NCI-H1105 treated with DMSO at 0.1 percent for 48 hours (cell line): ENCODE data around the gene RINL.

ENCODE experiments used
- DNase-seq: peaks from one replicate; lab custom pipeline; 2025; lab: John Stamatoyannopoulos, UW

Gene RINL, protein sequence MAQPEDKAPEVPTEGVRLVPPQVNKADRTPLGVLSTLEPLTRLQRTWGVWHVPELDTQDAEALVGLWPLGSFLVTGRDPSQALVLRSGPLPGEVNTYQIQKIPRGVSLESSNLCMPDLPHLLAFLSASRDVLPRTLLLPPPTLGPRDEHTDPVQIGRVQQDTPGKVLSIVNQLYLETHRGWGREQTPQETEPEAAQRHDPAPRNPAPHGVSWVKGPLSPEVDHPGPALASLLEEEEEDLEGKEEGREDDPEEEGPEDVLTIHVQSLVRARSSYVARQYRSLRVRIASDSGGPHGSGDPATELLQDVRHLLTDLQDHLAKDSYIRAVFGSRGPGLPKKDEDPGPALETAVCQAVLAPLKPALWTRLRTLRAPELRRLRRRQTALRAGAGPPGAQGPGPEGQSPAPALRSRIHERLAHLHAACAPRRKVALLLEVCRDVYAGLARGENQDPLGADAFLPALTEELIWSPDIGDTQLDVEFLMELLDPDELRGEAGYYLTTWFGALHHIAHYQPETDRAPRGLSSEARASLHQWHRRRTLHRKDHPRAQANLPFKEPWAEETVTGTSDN

DNA sequence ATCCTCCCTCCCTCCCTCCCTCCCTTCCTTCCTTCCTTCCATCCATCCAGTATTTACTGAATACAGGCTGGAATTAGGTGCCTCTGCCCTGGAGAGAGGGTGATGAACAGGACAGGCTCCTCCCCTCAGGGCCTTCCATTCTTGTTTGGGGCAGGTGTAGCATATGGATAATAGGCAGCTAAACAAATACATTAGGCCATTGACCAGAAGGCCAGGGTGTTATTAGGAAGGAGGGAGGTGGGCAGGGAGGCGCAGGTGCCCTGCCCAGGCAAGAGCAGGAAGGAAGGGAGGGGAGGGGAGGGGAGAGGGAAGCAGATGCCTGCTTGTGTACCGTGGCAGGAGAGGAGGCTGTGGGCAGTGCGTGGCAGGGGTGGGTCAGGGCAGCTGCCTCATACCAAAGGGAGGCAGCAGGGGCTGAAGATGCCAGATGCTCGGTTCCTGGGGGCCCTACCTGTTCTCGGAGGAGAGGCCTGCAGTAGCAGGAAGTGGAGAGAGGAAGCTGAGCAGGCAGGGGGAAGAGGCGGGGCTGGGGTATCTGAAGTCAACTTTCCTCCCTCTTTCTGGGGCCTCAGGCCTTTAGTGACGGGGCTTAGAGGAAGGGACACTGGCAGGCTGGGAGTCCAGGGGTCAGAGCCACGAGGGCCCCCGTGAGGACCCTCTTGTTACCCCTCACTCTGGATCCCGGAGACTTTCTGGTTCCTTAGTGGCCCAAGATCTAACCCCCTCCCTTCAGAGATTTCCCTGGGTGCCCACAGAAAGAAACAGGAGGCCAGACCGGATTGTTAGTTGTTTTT lies at the start of gene RINL:
TSS of gene RINL (minus strand) at position 495 of the 794 bp plus-strand sequence. CDS start 1,533 bp downstream, outside the sequence.
- peak; percentile 92 for DNase-seq

DNA sequence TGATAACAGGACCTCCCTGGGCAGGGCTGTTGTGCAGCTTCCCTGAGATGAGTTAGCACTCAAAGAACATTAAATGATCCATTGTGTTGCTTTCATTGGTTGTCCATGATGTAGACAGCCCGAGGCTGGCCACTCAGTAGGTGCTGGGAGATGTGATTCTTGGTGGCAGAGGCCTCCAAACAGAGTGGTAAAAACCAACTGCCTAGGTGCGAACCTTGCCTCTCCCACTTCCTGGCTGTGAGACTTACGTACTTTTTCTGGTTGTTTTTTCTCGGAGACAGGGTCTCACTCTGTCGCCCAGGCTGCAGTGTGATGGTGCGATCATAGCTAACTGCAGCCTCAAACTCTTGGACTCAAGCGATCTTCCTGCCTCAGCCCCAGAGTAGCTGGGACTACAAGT lies 46.3 kb upstream of the RINL start:
- DNase-seq: no peak

DNA sequence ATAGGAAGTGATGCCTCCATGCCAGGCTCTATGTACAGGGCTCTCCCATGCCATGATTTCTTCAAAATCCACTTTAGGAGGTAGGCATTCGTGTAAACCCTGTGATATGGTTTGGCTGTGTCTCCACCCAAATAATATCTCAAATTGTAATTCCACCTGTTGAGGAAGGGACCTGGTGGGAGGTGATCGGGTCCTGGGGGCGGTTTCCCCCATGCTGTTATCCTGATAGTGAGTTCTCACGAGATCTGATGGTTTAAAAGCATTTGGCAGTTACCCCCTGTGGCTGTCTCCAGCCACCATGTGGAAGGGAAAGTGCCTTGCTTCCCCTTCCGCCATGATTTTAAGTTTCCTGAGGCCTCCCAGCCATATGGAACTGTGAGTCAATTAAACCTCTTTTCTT lies 44.4 kb upstream of the RINL start:
- DNase-seq: no peak

DNA sequence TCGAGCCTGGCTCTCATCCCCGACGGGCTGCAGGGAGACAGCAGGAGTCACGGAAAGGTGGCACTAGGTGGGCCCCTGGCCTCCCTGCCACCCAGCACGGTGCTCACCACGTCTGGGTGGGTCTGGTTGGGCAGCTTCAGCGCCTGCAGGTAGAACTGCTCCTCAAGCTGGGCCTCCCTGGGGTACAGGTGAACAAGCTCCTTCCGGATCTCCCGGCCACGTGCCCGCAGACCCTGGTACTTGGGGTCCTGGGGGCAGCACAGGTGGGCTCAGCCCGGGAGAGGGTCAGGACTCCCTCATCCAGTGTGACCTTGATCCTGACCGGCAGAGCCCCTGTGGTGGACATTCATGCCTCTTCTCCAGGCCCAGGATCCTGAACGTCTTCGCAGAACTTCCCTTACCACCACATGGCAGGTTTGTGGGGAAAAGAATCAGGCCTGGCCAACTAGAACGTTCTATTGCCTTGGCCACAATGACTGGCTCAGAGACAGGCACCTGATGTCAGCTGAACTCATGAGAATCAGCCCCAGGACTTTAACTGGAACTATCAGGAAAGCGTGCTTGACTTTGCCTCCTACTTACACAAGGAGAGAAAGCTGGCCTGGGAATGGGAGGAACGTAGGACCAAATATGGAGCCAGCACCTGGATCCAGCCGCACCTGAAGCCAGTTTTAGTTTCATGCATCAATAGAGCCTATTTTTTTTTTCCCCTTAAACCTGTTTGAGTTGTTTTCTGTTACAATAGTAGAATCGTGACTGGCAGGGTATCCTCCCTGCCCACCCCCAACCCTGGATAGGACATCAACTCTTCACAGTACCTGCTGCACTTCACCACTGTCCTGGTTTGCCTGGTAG lies 43.6 kb upstream of the RINL start:
- DNase-seq: no peak

DNA sequence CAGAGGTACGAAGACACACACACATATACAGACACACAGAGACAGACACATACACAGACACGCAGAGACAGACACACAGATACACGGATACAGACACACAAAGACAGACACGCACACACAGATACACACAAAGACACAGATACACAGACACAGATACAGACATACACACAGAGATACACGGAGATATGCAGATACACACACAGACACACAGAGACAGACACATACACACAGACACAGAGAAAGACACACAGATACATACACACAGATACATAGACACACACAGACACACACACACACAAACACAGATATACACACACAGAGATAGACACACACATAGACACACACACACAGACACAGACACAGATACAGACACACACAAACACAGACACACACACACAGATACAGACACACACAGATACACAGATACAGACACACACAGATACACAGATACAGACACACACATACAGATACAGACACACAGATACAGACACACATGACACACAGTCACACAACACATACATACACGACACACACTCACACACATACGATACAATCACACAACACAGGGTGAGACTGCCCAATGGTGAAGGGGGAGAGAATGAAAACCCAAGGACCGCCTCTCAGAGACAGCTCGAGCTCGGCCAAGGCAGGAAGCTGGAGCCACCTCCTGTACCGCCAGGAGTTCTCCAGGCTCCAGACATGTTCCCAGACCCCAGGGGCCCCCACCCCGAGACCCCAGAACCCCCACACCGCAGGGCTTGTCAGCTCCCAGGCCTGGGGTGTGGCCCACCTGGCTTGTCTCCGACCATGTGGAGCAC lies 42.7 kb upstream of the RINL start:
- no peak for DNase-seq

DNA sequence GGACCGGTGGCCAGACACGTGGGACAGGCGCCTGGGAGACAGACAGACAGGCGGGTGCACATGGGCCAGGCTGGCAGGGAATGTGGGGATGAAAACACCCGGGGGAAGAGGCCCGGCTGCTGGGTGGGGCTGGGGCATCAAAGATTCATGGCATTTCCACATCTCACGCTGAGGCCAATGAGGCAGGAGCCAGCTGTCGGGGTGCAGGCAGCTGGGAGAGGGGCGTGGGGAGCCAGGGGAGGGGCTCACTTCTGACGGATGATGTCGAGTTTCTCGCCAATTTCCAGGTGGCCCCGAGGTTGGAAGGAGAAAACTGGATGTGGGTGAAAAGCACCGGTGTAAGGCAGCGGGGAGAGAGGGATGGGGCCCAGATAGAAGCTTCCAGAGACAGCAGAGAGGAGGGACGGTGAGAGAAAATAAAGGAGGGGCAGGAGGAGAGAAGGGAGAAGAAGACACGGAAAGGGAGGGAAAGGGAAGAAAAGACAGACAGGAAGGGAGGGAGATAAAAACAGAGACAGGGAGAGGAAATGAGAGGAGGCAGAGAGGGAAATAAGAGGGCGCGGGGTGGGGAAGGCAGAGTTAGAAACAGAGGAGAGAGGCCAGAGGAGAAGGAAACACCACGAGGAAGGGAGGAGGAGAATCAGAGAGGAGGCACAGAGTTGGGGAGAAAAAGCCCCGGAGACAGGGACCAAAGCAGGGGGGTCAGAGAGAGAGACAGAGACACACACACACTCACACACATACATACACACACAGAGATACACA lies 41.9 kb upstream of the RINL start:
- no peak for DNase-seq

DNA sequence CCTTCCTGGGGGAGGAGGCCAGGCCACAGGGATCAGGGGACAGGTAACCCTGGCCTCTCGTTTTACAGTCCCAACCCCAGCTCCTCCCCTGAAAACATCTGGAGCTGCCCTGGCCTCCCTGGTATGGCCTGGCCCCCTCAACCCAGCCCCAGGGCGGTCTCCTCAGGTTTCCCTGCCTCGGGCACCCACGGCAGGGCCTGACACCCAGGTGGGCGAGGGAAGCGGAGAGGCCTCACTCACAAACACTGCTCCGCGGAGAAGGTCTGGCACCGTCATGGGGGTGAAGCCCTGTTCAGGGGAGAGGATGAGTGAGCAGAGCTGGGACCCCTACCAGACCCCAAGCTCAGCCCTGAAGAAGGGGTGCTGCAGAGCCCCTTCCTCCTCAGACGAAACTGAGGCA lies 40.5 kb upstream of the RINL start:
- DNase-seq: no peak

DNA sequence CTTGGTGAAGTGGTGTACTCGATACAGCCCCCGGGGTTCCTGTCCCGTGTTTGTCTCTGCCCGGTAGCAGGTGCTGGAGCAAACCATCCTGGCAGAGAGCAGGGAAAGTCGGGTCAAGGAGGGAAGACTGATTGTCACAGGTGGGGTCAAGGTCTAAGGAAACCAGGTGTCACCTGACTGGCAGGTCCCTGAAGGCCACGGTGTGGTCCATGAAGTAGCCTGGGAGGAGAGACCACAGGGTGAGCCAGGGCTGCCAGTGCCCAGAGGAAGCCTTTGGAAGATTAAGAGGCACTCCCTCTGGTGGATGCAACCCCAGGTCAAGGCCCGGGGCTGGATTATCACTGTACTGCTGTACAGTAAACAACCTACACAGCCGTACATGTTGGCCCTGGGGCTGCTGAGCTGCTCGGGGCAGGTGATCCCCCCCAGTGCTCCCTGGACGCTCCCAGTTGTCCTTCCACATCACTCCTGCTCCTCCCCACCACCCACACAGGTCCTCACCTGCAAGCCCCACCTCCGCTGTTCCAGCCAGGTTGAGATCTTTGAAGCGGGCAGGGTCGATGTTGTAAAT lies 39.9 kb upstream of the RINL start:
- no peak for DNase-seq

DNA sequence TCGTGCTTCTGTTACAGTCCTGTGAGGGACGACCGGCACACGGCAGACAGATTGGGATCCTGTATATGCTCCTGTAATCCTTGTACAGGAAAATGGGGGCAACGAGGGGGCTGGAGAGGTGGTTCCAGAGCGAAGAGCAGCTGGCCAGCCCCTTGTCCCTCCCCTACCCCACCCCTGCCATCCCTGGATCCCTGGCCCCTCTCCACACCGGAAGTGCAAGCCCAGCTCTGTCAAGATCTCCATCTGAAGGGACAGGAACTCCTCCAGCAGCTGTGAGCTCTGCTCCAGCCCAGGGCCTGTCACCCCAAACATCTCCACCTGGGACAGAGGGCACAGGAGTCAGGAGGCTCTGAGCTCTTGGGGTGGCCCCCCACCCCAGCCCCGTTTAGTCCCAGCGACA lies 39.4 kb upstream of the RINL start:
- no peak for DNase-seq

DNA sequence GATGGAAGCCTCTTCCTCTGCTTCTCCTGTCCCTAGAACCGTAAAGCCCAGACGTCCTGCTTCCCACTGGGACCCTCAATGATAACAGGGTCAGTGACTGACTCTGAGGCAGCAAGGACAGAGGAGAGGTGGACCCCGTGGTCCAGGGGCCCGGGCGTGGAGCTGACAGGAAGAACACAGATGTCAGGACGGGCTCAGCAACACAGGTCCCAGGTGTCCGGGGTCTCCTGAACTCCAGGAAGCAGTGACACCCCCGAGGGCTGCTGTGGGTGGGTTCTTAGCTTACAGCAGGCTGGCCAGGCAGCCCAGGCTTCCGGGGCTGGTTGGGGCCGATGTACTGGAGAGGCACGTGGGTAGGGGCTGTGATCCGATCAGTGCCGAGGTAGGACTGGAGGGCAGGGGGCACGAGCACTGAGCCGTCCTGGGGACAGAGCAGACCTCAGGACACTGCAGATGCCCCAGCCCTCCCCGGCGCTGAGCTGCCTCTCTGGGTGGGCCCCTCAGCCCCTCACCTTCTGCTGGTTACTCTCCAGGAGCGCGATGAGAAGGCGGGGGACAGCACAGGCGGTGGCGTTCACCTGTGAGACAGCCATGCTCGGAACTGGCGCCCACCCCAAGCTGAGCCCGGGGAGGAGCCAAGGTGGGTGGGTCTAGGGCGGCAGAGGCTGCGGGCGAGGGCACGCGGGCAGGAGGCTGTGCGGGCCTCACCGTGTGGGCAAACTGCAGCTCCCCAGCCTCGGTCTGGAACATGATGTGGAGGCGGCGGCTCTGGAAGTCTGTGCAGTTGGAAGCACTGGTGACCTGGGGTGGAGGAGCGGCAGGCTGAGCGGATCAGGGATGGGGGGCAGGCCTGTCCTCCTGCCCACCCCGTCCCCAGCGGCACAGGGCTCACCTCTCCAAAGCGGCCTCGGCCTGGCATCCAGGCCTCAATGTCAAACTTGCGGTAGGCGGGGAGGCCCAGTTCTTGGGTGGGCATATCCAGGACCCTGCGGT lies 37.5 kb upstream of the RINL start:
- no peak for DNase-seq

DNA sequence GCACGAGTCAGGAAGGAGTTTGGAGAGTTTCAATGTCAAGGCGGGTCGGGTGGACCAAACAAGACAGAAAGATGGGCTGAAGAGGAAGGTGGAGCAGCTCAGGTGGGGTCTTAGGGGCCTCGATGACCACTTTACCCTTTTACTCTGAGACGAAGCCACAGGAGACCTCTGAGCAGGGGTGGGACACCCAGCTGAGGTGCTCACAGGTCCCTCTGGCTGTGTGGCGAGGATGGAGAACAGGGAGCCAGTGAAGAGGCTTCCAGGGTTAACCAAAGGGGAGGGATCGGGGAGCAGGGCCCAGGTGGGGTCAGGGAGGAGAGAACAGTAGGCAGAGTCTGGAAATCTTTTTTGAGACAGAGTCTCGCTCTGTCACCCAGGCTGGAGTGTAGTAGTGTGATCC lies 35.9 kb upstream of the RINL start:
- no peak for DNase-seq

DNA sequence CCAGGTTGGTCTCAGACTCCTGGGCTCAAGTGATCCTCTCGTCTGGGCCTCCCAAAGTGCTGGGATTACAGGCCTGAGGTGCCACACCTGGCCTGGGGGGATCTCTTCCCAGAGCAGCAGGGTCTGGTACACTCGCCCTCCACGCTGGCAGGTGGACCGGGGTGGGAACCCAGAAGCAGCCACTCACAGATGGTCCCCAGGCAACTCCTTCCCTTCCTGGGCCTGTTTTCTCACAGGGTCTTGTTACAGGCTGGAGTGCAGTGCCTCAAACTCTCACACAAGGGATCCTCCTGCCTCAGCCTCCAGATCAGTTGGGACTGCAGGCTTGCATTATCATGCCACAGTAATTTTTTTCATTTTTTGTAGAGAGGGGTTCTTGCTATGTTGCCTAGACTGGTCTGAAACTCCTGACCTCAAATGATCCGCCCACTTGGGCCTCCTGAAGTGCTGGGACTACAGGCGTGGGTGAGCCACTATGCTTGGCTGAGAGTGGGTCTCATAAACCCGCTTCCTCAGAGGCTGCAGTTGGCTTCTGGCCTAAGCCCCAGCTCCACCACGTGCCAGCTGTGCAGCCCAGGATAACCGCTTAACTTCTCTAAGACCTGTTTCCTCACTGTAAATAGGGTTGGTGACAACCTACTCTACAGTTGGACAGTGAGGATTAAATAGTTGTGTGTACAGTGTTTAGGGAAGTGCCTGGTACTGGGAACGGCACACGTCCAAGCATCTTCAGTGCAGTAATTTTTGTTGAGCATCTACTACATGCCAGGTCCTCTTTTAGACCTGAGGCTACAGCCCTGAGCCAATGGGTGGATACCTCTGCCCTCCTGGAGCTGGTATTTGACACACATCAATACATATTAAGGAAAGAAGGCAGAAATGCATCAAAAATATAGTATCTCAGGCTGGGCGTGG lies 34.8 kb upstream of the RINL start:
- DNase-seq: no peak

DNA sequence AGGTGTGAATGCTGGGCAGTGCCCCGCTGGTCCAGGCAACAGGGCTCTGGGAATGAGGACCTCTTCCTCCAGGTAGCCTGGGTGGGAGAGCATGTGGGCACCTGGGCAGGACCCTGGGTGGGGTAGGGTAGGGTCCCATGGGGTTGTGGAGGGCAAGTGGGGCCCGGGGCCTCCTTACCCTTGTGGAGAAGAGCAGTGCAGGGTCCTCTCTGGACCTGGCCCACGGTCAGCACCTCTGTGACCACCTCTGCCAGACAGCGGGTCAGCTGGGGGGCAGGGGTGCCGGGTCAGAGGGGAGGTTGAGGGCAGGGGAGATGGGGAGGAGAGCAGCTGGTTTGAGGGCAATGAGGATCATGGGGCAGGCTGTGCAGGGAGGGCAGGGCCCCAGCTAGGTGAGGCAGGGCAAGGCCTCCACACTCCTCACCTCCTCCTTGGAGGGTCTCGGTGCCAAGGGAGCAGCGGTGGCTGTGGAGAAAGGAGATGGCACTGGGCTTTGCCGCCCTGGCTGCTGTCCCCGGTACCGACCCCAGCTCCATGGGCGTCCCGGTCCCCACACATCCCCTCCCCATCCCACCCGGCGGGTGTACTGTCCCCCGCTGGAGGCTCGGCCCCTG lies 33.4 kb upstream of the RINL start:
- DNase-seq: no peak

DNA sequence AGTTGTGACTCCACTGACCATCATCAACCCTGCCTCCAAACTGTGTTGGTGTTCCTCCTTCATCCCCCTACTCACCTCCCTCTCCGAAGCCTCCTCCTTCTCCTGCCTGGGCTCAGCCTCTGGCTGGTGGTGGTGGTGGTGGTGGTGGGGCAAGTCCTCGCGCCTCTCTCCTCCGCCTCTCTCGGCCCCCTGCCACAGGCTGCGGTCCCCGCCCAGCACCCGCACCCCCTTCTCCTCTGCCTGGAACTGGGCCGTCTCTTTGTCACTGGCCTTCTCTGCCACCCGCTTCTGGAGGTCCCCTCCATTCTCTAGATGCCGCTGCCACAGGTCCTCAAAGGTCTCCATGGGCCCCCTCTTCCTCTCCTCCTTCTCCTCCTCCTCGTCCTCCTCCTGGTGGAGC lies 32.4 kb upstream of the RINL start:
- no peak for DNase-seq

DNA sequence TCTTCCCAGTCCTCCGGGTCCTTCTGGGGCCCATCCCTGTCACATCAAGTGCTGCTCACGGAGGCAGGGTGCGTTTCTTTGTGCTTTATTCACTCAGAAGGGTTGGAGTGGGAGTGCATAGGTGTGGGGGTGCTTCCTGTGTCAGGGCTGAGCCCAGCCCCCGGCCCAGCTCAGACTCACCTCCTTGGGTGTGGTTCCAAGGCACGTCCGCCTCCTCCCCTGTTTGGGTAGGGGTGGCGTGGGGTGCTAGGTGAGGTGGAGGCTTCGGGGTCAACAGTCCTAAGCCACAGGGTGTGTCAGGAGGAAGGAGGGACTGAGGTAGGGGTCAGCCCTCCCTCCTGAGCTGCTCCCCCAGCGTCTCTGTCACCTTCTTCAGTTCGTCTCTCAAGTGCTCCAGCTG lies 30.8 kb upstream of the RINL start:
- no peak for DNase-seq

DNA sequence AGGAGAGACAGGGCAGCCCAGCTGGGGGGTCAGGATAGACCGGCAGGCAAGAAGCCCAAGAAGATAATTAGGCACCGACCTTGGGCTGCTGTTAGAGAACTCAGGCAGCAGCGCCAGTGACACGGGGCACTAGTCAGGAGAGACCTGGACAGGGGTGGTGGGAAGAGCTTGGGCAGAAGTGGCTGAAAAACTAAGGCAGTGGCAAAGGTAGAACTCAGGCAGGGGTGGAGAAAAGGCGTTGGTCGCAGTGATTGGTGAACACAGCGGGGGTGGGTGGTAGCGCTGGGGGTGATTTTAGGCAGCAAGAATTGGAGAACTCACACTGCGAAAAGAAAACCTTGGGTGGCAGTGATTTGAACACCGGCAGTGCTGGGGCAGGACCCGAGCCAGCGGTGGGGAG lies 29.6 kb upstream of the RINL start:
- no peak for DNase-seq

DNA sequence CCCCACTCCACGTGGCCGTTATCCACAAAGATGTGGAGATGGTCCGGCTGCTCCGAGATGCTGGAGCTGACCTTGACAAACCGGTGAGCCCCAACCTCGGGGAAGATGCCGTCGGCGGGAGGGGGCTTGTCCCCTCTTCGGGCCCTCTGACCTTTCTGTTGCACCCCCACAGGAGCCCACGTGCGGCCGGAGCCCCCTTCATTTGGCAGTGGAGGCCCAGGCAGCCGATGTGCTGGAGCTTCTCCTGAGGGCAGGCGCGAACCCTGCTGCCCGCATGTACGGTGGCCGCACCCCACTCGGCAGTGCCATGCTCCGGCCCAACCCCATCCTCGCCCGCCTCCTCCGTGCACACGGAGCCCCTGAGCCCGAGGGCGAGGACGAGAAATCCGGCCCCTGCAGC lies 29.2 kb upstream of the RINL start:
- DNase-seq: no peak
